ENCODE results near the gene TTYH3. TPM values are rescaled to one million over a fixed set of nuclear protein-coding genes. Genes with fewer than 3 reads are reported as not detected.

The TTYH3 gene
- total and polyA plus RNA-seq, 9 of the 15 experiments (the other 6 are each of a cell fraction or from before 2014, with no cell fraction given), result 0.01 to 5.5 (median 1.1) TPM

DNA sequence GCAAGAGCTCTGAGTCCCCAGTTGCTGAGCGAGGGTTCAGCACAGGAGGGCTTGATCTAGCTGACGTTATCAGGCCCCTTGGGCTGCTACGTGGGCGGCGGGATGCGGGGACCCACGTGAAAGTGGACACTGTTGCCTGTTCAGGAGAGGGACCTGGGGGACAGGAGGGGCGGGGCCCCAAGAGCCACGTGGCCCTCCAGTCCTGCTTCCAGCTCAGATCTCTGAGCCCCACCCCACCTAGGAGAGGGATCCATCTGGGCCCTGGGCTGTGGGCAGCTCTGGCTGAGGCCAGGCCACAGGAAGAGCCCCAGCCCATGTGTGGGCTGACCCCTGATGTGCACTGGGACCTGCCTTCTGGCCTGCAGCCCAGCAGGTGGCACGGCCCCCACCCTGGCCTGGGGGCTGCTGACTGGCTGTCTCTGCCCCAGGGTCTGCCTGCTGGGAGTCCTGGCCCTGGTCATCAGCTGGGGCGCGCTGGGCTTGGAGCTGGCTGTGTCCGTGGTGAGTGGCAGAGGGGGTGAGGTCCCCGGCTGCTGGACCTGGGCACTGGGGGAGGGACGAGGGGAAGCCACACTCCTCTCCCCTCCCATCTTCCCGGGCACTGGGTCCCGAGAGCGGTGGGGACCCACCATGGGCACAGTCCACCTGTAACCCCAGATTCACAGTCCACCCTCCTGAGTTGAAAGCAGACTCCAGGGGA, 17.5 kb downstream of the TTYH3 start (continued):
- TF ChIP-seq CEBPB (tag; IDR thresholded peaks at IDR 0.05) (no peak), HEY1 (CRISPR knock-in tag; IDR thresholded peaks at IDR 0.05; ENCODE audit: borderline replicate concordance) (no peak), BMI1 (IDR thresholded peaks at IDR 0.05; ENCODE audit: low read length) (no peak)
- TF ChIP-seq, protein P1, sequence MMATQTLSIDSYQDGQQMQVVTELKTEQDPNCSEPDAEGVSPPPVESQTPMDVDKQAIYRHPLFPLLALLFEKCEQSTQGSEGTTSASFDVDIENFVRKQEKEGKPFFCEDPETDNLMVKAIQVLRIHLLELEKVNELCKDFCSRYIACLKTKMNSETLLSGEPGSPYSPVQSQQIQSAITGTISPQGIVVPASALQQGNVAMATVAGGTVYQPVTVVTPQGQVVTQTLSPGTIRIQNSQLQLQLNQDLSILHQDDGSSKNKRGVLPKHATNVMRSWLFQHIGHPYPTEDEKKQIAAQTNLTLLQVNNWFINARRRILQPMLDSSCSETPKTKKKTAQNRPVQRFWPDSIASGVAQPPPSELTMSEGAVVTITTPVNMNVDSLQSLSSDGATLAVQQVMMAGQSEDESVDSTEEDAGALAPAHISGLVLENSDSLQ (IDR thresholded peaks at IDR 0.05), result no peak
- TF ChIP-seq, protein P2, sequence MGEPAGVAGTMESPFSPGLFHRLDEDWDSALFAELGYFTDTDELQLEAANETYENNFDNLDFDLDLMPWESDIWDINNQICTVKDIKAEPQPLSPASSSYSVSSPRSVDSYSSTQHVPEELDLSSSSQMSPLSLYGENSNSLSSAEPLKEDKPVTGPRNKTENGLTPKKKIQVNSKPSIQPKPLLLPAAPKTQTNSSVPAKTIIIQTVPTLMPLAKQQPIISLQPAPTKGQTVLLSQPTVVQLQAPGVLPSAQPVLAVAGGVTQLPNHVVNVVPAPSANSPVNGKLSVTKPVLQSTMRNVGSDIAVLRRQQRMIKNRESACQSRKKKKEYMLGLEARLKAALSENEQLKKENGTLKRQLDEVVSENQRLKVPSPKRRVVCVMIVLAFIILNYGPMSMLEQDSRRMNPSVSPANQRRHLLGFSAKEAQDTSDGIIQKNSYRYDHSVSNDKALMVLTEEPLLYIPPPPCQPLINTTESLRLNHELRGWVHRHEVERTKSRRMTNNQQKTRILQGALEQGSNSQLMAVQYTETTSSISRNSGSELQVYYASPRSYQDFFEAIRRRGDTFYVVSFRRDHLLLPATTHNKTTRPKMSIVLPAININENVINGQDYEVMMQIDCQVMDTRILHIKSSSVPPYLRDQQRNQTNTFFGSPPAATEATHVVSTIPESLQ (CRISPR knock-in tag; IDR thresholded peaks at IDR 0.05), result no peak

DNA sequence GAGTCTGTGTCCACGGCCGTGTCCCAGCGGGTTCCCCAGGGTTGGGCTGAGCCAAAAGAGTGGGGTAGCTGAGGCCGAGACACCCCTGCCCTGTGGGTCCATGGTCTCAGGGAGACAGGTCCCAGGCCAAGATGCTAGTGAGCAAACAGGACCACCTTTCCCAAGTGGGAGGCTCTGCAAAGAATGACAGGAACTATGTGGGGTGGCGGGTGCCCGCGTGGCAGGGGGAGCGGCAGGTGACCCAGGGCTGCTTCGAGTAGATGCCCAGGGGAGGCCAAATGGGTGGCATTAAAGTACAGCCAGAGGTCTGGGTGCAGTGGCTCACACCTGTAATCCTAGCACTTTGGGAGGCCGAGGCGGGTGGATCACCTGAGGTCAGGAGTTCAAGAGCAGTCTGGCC, 18.2 kb downstream of the TTYH3 start:
- in situ Hi-C loops (cut with MboI), result no loop called here
- TF ChIP-seq, protein P1 (IDR thresholded peaks at IDR 0.05), result no peak
- TF ChIP-seq ZNF165 (CRISPR knock-in tag; IDR thresholded peaks at IDR 0.05; ENCODE audit: borderline replicate concordance), result no peak
- no peak for TF ChIP-seq MAFF (IDR thresholded peaks at IDR 0.05; ENCODE audit: low read length)
- TF ChIP-seq NCOA1 (IDR thresholded peaks at IDR 0.05; ENCODE audit: low read depth), result no peak
- H2AFZ ChIP-seq (ENCODE audit: low read depth, low read length), result no peak overlapping the region
- no peaks in the 10 kb centered on the region for H3K79me2 ChIP-seq (ENCODE audit: control insufficient read depth, insufficient read depth, low read length)
- H3K36me3 ChIP-seq (ENCODE audit: control insufficient read depth, insufficient read depth, low read length), result no peaks in the 10 kb centered on the region
- WGBS (ENCODE audit: insufficient coverage, low coverage, missing lambda C conversion rate), result 75% methylated on average over 11 of the region's 11 CpGs
- no peak overlapping the region for H3K27ac ChIP-seq (ENCODE audit: extremely low read depth, low read depth, low read length)
- no peak for ATAC-seq
- no peak for DNase-seq (ENCODE audit: extremely low read depth in 1 of 4, low spot score in 3 of 4)
- no peaks in the 10 kb centered on the region for H3K9me1 ChIP-seq (ENCODE audit: control insufficient read depth, insufficient read depth, low read length)
- FAIRE-seq, result no peak
- peaks cover 0 to 6% of the 10 kb centered on the region in 2 experiments; a peak in 1 of 5 replicates for H3K27me3 ChIP-seq (ENCODE audit: control insufficient read depth in 2 of 2, insufficient read depth in 2 of 2, low read length in 2 of 2)
- H3K4me3 ChIP-seq, result no peak overlapping the region
- no peaks in the 10 kb centered on the region for H3K9me3 ChIP-seq (replicated peaks; ENCODE audit: control insufficient read depth, insufficient read depth, low read depth, low read length)
- POLR2A ChIA-PET, result no interaction called here
- H3K4me1 ChIP-seq (replicated peaks in 1 of 2; ENCODE audit: control insufficient read depth in 2 of 2, insufficient read depth in 2 of 2, low read length in 2 of 2), result peaks cover 6 to 66% of the 10 kb centered on the region in 2 experiments; a peak in 3 of 5 replicates
- H3K4me2 ChIP-seq (ENCODE audit: insufficient read depth, low read length), result no peak overlapping the region
- H3K9ac ChIP-seq (ENCODE audit: insufficient read depth in 1 of 2, low read depth in 2 of 2, low read length in 2 of 2), result no peak overlapping the region; a peak in 1 of 4 replicates
- CTCF ChIA-PET (ENCODE audit: low intra/inter-chr PET ratio), result no interaction called here
- H4K20me1 ChIP-seq (replicated peaks; ENCODE audit: control insufficient read depth, insufficient read depth, low read length), result peaks cover 5% of the 10 kb centered on the region; the same call in 1 of the 2 replicates
- BruUV-seq (replicated peaks), result no TSS peak
- intact Hi-C loops (cut with micrococcal nuclease), result loop anchor here (10.0 kb wide), 1 partner anchor 85 kb away; no protein-coding TSS in a partner anchor
